ENCODE data around the gene CCDC122.

DNA sequence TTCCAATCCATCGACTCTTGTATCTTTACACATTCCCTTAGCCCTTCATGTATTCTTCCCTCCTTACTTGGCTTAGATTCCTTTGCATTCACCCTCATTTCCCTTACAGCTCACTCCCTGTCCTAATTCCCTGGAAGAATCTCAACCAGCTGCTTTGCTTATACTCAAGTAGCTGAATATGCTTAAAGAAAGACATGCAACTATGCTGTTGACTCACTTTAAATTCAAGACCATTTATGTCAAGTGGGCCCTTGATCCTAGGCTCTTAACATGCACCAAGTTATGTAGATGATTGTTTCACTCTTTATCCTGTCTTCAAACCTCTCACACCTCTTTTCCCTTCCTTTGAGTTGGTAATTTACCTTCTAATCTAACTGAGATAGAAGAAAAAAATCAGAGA lies 7.4 kb downstream of the CCDC122 start:
- TF ChIP-seq, protein P1, sequence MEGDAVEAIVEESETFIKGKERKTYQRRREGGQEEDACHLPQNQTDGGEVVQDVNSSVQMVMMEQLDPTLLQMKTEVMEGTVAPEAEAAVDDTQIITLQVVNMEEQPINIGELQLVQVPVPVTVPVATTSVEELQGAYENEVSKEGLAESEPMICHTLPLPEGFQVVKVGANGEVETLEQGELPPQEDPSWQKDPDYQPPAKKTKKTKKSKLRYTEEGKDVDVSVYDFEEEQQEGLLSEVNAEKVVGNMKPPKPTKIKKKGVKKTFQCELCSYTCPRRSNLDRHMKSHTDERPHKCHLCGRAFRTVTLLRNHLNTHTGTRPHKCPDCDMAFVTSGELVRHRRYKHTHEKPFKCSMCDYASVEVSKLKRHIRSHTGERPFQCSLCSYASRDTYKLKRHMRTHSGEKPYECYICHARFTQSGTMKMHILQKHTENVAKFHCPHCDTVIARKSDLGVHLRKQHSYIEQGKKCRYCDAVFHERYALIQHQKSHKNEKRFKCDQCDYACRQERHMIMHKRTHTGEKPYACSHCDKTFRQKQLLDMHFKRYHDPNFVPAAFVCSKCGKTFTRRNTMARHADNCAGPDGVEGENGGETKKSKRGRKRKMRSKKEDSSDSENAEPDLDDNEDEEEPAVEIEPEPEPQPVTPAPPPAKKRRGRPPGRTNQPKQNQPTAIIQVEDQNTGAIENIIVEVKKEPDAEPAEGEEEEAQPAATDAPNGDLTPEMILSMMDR (IDR thresholded peaks at IDR 0.05), result no peak
- TF ChIP-seq EP300 (IDR thresholded peaks at IDR 0.05) (no peak), POLR2A (IDR thresholded peaks at IDR 0.05) (no peak)

Measured in suprapubic skin (tissue), 3 donors.